HG03108 (cell line): ENCODE results near the gene HLA-DOB.

Source experiments
- ATAC-seq: cut with Tn5 transposase; IDR thresholded peaks from one replicate; pipeline ENCODE4 v1.9.1; 2021; ENCODE audit warnings: moderate library complexity; ENCODE audit not compliant: unreplicated experiment

HLA-DOB gene

DNA sequence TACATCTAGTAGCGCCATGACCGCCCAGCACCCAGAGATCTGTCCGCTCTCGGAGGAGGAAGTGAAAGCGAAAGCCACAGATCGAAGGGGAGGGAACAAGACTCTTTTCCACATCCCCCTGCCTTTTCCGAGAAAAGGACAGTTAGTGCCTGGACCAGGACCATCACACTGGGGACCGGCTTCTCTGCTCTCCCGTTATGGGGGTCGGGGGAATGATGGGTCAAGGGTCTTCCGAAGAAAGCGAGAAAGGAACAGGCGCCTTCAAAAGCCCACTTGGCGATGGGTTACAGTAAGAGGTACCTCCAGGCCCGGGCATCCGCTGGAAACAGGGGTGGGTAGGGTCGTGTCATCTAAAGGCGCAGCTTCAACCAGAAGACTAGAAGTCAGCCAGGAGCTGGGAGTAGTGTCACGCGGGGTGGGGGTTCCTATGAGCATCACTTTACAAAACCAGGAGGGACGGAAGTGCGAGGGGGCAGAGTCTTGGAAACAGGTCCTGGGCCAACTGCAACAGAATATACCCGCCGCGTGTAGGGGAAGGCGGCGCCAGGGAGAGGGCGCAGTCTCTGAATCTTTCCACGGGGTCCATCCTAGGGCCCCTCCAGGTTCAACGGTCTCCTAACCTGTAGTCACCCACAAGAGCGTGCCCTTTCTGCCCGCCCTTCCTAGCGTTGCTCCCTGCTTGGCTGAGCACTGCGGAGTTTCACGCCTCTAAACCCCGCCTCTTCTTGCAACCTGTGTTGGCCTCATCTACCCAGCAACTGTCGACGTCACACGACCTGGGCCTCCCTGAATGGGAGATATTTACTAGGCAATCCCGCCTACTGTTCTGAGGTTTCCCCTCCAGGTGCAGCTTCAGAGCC is 27.4 kb upstream of the HLA-DOB start, which contains the start of gene PSMB8:
Gene PSMB8 (minus strand): TSS at position 69 of the 860 bp plus-strand sequence. CDS start 51 bp downstream, at position 18.
- peak; percentile 57 for ATAC-seq

DNA sequence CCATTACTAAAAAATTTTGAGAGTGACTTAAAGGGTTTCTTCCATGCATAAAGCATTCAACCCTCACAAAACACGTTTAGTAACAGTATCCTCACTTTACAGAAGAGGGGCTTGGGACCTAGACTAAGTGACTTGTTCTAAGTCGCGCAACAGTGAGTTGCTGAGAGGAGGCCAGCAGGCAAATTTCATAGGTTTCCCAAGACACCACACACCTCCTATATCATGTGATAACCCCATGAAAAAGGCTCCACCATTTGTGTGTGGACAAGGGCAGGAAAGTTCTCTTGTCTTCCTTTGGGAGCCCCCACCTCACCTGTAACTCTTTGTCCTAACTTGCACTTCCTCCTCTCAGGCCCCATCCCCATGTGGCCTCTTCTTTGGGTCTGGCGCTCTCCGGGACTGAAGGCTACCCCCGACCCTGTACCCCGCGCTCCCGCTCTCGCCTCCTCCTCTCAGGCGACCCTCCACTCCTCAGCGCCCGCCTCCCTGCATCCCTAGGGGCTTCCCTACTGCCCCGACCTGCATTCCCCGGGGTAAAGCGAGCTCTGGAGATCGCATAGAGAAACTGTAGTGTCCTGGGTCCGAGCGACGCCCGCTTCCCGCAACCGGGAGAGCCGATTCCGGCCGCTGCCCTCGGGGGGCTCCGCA is 26.7 kb upstream of the HLA-DOB start:
- ATAC-seq, result no peak

DNA sequence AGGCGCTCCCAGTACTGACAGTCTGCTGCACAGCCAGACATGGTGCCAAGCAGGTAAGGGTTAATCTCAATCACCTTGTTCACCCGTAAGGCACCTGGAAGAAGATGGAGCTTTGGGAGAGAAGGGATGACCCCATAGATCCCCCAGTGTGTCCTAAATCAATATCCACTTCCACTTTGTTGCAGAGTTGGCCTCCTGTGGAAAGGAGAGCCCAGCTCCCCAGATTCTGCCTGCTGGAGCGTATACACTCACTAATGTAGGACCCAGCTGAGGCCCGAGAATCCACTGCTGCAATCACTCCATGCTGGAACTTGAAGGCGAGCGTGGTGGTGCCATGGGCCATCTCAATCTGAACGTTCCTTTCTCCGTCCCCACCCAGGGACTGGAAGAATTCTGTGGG is 25.9 kb upstream of the HLA-DOB start:
- ATAC-seq, result no peak

DNA sequence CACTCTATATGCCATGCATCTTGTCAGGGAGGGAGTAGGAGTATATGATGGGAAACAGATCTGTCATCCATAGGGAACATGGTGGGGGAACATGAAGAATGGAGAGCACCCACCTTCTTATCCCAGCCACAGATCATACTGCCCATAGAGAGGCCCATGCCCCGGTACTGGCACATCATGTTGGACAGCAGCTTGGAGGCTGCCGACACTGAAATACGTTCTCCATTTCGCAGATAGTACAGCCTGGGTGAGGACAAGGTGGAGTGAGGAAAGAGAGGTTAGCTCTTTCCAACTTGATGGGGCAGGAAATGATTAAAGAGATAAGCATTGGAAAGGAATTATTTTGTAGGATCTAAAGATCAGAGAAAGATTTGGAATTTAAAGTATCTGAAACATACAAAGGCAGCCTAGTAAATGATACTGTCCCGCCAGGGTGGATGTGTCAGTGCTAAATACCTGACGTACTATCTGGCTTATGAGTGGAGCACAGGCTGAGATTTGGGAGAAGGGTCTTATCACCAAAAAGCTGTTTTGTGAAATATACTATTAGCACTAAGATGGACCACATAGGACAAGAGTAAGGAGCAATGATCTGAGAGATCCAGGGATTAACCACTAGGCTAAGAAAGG is 25.3 kb upstream of the HLA-DOB start:
- ATAC-seq, result no peak

DNA sequence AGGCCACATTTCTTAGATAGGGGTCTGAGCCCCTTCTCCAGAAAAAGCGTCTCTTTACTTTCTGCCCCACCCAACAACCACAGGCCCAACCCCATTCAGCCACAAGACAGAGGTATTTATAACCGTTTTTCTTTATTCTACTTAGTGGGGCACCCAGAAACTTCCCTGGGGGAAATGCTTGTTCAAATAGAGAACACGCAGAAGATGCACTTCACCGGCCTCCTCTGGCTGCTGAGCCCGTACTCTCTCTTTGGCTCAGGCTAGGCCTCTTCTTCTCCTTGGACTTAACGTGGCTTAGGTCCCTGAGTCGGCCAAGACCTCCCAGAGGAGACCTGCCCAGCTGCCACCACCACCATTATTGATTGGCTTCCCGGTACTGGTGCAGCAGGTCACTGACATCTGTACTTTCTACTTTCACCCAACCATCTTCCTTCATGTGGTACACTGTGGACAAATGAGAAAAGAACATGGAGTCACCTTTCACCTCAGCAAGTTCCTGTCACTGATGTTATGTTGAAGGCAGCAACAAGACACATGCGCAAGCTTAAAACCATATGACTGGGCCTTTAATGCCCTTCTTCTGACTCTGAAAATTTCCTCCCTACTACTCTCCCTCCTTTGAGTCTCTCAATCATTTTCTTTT is 23.9 kb upstream of the HLA-DOB start:
- ATAC-seq, result no peak

DNA sequence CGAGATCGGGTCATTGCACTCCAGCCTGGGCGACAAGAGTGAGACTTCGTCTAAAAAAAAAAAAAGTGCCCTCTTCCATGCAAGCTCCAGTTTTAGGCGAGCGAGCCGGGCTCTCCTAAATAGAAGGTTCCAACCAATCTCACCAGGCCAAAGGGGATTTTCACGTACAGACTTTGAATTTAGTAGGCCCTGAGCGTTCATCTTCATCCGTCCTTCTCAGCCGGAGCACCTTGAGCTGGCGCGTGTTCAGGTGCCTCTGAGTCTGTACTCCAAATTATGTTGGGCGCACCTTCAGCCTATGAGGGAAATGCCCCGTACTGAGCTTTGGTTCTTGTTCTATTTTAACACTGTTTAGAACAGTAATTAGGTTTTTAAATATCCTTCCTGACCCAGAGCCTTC is 22.6 kb upstream of the HLA-DOB start:
- ATAC-seq, result no peak

DNA sequence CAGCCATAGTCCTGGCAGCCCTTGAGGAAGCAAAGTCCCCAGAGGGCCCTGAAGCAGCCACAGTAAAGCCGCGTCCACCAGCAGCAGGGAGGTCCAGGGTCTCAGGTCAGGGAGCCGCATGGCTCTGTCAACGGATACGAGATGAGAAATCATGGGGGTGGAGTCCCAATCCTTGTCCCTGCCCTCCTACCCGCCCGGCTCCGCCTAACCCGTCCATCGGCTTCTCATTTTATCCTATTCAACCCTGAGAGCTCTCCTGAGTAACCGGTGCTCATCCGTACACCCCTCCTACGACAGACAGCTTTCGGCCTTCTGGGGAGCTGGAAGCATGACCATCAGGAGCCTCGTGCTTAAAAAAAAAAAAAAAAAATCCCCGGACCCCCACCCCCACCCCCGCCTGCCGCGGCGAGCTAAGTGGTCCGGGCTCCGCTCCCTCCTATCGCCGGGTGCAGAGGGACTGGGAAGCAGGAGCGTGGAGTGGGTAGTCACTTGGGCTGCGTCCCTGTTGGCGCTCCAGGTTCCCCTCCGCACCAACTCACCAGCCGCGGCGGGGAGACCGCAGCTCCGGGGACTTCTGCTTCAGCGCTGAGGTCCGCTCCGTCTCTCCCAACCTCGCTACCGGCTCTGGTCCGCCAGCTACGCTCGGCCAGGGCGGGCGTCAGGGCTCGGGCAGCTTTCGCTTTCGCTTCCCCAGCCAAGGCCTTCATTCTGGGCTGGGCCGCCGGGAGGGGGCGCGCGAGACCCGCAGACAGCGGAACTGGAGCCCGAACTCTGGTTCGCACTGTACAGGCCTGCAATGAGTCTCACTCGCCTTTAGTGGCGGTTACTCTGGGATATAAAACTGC is 21.5 kb upstream of the HLA-DOB start, which contains the start of gene TAP2:
Gene TAP2 (minus strand): TSS at position 626 of the 845 bp plus-strand sequence. CDS start 506 bp downstream, at position 120.
- peak; percentile 71 for ATAC-seq

DNA sequence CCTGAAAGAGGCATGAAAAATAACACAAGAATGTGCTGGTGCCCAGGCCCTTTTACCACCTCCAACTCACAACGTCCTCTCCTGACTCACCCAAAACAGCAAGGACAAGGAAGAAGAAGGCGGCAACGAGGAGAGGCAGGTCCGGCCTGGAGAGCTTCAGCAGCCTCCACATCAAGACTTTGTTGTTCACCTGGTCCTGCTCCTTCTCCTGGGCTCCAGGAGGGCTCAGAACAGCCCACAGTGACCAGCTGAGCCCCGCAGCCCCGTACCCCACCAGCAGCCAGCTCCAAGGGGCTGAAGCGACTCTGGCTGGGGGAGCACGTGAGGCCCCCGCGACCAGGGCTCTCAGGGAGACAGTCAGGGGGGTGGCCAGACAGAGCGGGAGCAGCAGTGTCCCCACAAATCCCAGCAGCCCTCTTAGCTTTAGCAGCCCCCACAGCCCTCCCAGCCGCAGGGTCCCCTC is 20.9 kb upstream of the HLA-DOB start:
- ATAC-seq, result no peak

DNA sequence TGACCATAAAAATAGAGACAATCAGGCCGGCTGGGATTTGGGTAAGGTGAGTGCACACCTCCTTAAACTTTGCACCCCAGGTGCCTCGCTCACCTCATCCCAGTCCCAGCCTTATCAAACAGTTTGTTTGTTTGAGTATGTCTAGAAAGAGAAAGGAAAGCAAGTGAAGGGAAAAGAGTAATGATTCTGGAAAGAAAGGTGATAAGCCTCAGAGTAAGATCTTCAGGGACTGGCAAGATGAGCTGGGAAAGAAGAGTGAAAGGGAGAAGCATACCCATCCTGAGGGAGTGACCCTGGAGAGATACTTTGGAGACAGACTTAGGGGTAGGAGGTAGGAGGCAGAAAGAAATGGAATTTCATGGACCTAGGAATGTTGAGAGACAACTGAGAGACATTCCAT is 20.1 kb upstream of the HLA-DOB start:
- ATAC-seq, result no peak

DNA sequence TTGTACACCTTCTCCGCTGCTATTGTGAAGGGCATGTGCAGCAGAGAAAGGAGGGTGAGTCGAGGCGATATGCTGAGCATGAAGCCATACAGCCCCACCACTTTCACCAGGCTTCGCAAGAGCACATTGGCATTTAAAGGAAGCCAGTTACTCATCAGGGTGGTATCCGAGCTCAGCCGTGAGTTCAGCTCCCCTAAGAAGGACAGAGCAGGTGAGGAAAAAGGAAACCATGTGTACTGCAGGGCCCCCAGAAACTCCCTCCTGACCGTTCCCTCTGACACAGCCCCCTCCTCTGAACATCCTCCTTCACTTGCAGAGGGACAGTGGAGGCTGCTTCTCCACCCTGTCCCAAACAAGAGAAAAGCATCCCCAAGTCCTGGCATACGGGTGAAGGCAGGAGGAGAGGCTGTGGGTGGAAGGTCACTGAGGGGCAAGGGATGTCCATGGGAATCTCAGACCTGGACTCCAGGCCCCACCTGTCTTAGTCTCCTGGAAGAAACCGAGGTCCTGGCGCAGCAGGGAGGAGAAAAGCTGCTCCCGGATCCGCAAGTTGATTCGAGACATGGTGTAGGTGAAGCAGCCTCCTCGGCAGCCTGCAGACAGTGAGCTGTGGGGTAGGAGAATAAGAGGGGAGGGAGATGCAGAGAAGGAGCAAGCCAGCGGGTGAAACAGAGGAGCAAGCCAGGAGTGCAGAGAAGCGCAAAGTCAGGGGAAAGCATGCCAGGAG is 18.5 kb upstream of the HLA-DOB start:
- ATAC-seq, result no peak

DNA sequence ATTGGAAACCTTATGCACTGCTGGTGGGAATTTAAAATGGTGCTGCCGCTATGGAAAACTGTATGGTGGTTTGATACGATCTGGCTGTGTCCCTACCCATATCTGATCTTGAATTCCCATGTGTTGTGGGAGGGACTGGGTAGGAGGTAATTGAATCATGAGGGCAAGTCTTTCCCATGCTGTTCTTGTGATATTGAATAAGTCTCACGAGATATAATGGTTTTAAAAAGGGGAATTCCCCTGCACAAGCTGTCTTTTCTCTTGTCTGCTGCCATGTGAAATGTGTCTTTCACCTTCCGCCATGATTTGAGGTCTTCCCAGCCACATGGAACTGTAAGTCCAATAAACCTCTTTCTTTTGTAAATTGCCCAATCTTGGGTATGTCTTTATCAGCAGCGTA is 16.9 kb upstream of the HLA-DOB start:
- ATAC-seq, result no peak

DNA sequence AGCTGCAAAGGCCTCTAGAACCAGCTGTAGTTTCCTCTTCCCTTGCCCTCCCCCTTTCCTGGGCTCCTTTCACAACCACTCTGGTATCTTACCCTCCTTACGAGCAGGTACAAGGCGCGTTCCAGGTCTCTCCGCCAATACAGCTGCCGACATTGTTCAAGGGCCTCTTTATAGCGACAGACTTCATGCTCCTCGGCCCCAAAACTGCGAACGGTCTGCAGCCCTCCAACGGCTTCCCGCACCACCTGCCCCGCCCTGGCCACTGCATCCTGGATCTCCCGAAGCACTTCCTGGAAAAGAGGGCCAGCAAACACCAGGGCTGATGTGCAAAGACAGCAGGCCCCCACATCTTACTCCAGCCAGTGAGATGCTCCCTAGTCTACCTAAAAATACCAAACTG is 15.7 kb upstream of the HLA-DOB start:
- ATAC-seq, result no peak

DNA sequence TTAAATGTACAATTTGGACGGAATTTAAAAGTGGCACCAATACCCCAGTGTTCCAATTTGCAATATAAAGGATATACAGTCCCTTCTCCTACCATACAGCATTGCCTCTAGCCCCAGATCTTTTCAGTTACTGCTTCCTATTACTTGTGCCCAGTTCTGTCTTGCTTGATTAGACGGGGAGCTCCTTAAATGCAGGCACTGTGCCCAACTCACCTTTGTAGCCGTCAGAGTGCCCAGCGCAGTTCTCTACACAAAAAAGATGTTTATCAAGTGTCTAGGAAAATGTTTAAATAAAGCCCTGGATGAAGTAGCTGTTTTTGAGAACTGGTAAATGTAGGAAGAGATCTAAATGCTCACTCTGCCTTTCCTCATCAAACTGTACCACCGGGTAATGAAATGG is 14.1 kb upstream of the HLA-DOB start:
- ATAC-seq, result no peak

DNA sequence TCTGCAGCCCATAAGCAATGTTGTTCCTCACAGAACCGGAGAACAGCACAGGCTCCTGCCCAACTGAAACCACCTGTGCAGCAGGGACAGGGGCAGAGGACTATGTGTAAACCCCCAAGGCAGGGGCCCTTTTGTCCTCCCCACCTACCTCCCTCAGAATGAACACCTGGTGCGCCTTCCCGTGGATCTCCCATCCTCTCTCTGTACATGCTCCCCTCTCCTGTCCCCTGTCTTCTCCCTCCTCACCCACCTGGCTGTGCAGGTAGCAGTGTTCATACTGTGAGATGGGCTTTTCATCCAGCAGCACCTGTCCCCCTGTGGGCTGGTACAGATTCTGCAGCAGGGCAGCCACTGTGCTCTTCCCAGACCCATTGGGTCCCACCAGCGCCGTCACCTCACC is 13.2 kb upstream of the HLA-DOB start:
- ATAC-seq, result no peak

DNA sequence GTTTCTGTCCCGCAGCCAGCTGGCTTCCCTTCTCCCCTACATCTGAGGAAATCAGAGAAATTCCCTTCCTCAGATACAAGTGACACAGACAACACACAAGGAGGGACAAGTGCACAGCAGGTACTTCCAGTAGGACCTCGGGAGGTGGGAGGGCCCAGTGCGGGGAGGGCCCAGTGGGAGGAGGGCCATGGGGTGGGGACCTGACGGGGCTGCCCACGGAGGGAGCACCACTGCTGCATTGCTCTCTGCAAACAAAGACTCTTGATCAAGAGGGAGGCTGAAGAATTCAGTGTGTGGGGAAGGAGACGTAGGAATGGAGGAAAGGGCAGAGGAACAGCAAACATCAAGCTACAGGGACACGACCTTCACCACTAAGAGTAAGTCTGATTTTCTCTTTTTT is 12.7 kb upstream of the HLA-DOB start:
- no peak for ATAC-seq

DNA sequence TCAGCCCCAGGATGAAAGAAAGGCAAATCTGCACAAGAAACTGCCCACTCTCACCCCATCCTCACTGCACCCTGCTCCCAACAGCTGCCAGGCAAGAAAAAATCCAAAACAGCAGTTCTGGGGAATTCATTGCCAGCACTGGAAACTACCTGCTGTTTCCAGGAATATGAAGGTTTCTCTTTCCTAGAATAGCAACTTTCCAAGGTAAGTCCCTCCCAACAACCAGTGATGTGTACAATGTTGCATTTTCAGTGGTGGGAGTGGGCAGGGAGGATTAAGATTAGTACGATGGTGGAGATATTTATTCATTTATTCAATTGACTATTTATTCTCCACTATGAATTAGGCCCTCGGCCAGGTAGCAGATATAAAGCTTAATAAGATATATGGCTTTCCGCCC is 10.2 kb upstream of the HLA-DOB start:
- ATAC-seq, result no peak

DNA sequence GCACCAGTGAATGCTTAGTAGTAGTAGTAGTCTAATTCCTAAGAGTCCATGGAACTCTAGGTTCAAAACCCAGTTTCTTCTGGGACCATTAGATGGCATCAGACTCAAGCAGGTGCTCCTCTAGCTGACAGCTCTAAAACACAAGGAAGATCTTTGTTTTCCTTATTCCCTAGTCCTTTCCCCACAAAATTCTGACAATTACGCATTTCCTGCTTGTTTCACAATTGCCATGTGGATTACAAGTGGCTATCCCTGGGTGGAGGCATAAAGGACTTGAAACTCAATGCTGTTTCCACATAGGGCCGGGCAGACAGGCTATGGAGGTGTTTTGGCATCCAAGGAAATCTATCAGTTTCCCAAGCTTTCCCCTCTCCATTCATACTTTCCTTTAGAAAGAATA is 9.2 kb upstream of the HLA-DOB start:
- no peak for ATAC-seq

DNA sequence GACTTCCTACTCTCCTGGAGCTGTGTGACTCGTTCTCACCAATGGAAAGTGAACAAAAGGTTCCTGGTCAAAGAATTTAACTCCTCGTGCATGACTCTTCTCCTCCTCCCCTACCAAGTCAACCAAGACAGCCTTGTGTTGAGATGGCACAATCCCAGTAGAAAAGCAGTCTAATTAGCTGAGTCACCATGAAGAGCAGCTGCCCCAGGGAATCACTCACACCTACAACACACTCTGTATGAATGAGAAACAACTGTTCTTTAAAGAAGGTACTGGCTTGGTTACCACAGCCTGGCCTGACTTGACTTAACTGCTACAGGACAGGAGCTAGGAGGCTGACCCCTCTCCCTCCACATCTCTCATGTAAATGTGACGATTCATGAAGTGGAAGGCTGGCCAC is 2.9 kb upstream of the HLA-DOB start:
- ATAC-seq, result no peak

DNA sequence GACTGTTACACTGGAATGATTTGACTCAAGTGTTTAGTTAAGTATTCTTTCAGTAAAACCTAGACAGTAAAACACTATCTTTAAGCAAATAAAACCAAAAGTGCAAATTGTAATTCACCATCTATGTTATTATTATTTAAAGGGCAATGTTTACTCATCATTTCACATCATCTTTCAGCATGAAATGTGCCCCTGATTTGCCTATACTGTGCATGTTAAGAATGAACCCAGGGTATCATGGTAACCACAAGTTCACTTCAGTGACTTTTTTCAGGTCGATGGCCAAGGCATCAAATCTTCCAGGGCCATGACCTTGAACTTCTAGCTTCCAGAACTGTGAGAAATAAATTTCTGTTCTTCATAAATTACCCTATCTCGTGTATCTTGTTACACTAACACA is 2.1 kb upstream of the HLA-DOB start:
- ATAC-seq, result no peak

DNA sequence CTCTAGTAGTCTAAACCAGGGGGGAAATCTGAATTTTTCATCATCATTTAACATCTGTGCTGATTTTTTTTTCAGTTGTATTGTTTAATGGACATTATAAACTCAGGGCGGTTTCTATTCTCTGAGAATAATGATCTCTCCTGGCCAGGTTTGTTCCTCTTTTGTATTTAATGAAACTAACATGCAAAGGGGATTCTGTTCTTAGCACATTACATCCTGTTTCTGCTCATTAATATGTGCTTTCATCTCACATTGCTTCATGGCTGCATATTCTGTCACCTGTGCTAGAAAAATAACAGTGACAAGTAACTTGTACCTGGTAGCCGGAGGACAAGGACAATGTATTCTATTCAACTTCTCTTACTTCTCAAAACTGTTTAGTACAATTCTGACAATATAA is 806 bp downstream of the HLA-DOB start:
- ATAC-seq, result peak; percentile 46
